NB4 (cell line): ENCODE measurements around the gene LYSET.
"Not testable (repeated sequence)": the region's sequence is repeated elsewhere in the genome, so short reads cannot be mapped to it uniquely, and the experiment has no call there.

Experiments
- DNase-seq: peaks from one replicate; pipeline ENCODE4 v3.0.0; 2010; ENCODE audit warnings: low read depth
- H3K4me3 ChIP-seq: one replicate; pipeline ENCODE4 v1.5.1; 2011; ENCODE audit warnings: mild to moderate bottlenecking, low read depth, low read length, moderate library complexity
- MYC ChIP-seq: IDR thresholded peaks from 2 replicates; pipeline ENCODE4 v1.6.1; 2011; ENCODE audit warnings: low read depth, low read length
- POLR2A ChIP-seq: IDR thresholded peaks from 2 replicates; pipeline ENCODE4 v1.6.1; 2011; ENCODE audit warnings: mild to moderate bottlenecking; ENCODE audit not compliant: insufficient read length; ENCODE audit errors: extremely low read depth
- TF ChIP-seq, protein P1 (sequence below): IDR thresholded peaks from 2 replicates; pipeline ENCODE4 v1.6.1; 2011; ENCODE audit warnings: low read depth, low read length
- TF ChIP-seq, protein P2 (sequence below): IDR thresholded peaks from one replicate; pipeline ENCODE4 v1.5.1; 2012; ENCODE audit warnings: low read depth, low read length

Gene LYSET, protein sequence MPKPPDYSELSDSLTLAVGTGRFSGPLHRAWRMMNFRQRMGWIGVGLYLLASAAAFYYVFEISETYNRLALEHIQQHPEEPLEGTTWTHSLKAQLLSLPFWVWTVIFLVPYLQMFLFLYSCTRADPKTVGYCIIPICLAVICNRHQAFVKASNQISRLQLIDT

DNA sequence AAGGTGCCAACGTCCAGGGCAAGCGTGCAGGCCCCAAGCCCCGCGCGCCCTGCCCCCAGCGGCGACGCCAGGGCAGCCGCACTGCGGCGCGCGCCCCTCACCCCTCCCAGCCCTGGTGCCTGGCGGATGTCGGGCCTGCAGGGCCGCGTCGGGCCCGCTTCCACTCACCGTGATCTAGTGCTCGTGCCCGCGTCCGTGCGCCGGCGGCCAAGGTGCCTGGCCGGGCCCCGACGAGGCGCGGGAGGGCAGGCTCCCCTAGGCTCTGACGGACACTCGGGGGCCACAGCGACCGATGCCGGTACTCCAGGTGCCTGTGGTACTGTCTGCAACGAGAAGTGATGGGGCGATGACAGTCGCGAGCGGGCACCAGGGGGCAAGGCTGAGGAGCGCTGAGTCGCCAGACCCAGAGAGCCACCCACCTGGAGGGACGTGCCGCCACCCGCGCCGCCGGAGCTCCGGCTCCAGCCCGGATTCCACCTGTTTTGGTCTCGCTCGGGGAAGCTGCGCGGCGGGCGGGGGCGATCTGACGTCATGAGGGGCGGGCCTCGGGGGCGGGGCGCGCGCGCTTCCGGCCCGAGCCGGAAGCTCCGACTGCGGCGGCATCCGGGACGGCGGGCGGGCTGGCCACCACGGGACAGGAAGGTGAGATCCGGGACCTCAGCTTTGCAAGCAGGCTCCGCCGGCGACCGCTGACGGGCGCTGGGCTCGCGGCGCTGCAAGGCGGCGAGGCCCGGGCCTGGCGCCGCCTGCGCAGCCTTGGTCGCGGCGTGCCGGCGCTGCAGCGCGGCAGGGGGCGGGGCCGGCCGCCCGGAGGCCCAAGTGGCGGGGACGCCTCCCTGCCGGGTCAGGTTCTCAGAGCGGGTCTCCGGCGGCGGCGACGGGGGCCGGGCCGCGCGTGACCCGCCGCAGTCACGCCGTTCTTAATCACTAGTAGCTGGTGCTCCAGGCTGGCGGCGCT lies at the start of gene LYSET, which contains the start of gene MOAP1:
TSS of gene LYSET (plus strand) at position 927 of the 958 bp plus-strand sequence. CDS start 89 bp downstream, outside the sequence.
TSS of gene MOAP1 (minus strand) at position 507 of the 958 bp plus-strand sequence. CDS start 655 bp downstream, outside the sequence.
- DNase-seq: peak; percentile 93
- TF ChIP-seq POLR2A (peak; percentile 77), MYC (peak; percentile 26; the same call in 1 of the 2 replicates)
- TF ChIP-seq, protein P1, sequence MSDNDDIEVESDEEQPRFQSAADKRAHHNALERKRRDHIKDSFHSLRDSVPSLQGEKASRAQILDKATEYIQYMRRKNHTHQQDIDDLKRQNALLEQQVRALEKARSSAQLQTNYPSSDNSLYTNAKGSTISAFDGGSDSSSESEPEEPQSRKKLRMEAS: peak; percentile 27
- TF ChIP-seq, protein P2, sequence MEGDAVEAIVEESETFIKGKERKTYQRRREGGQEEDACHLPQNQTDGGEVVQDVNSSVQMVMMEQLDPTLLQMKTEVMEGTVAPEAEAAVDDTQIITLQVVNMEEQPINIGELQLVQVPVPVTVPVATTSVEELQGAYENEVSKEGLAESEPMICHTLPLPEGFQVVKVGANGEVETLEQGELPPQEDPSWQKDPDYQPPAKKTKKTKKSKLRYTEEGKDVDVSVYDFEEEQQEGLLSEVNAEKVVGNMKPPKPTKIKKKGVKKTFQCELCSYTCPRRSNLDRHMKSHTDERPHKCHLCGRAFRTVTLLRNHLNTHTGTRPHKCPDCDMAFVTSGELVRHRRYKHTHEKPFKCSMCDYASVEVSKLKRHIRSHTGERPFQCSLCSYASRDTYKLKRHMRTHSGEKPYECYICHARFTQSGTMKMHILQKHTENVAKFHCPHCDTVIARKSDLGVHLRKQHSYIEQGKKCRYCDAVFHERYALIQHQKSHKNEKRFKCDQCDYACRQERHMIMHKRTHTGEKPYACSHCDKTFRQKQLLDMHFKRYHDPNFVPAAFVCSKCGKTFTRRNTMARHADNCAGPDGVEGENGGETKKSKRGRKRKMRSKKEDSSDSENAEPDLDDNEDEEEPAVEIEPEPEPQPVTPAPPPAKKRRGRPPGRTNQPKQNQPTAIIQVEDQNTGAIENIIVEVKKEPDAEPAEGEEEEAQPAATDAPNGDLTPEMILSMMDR: no peak
- H3K4me3 ChIP-seq: peak within 1 kb of the TSS; percentile 94

DNA sequence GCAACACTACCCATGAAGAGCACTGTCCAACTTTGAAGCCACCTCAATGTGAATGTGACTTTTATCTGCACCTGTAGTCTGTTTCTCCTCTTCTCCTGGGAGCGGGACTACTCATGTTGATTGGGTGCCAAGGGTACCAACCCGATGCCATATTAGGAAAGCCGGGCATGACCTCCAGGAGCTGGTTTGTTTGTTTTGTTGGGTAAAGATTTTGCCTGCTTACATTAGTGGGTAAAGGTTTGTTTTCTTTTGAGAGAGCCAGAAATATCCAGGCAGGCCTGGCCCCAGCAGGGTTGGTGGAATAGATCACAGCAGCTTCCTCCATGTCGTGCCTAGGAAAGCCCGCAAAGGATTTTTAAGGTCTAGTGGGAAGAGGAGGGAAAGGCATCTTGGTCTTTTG lies 49.7 kb upstream of the LYSET start:
- TF ChIP-seq, protein P2: no peak
- TF ChIP-seq, protein P1: no peak
- TF ChIP-seq POLR2A (no peak), MYC (no peak)
- no peak overlapping the region for H3K4me3 ChIP-seq
- no peak for DNase-seq

DNA sequence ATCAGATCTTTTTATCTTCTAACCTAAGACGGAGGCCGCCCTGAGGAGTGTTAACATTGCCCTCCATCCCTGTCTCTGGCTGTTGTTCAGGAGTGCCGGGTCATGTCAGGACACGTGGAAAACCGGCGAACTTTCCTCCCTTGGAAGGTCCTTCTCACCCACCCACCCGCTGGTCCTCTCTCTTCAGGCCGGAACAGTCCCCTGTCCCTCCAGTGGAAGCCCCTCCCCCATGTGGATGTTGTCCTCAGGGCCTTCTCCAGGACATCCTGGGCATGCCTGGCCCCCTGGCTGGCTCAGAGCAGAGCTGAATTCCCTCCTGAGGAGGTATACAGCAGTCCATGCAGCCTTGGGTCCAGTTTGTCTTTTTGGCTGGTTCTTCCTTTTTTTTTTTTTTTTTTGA lies 49.1 kb upstream of the LYSET start:
- no peak for DNase-seq
- TF ChIP-seq, protein P1: no peak
- TF ChIP-seq POLR2A (no peak), MYC (no peak)
- TF ChIP-seq, protein P2: no peak
- H3K4me3 ChIP-seq: no peak overlapping the region

DNA sequence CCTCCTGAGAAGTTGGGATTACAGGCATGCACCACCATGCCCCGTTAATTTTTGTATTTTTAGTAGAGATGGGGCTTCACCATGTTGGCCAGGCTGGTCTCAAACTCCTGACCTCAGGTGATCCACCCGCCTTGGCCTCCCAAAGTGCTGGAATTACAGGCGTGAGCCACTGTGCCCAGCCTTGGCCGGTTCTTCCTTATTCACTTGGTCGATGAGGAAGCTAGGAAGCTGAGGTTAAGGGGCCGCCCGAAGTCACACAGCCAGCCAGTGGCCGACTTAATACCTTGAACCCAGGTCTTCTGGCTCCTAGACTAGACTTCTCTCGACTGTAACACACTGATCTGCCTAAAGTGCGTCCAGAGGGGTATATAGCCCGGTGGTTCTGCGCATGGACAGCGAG lies 48.6 kb upstream of the LYSET start:
- not testable (repeated sequence) for DNase-seq, H3K4me3 ChIP-seq

DNA sequence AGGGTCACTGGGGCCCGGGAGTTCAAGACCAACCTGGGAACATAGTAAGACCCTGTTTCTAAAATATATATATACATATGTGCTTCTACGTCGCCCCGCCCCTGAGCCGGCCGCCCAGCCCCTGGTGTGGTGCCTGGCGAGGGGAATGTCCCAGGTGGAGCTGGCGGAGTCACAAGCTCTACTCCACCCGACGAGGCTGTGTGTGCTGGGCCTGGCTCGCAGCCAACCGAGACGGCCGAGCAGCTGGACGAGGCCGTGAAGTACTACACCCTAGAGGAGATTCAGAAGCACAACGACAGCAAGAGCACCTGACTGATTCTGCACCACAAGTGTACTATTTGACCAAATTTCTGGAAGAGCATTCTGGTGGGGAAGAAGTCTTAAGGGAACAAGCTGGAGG lies 47.3 kb upstream of the LYSET start:
- TF ChIP-seq POLR2A: no peak
- TF ChIP-seq, protein P1: no peak
- TF ChIP-seq, protein P2: no peak
- TF ChIP-seq MYC: no peak
- H3K4me3 ChIP-seq: no peak overlapping the region
- no peak for DNase-seq
